Testis (tissue), 3 donors: ENCODE results near the gene PTPRA. TPM values are rescaled to one million over a fixed set of nuclear protein-coding genes. Genes with fewer than 3 reads are reported as not detected.
"Not testable (repeated sequence)": the region's sequence is repeated elsewhere in the genome, so short reads cannot be mapped to it uniquely, and the experiment has no call there.

Source experiments
- DNase-seq: peaks from one replicate; pipeline ENCODE4 v3.0.0-alpha.2; 2019
- H3K27ac ChIP-seq, 2 donors: fragments of 200-600 bp; sonication (generic); one replicate each; pipeline ENCODE4 v1.5.1; 2019
- H3K27me3 ChIP-seq: fragments of 200-600 bp; sonication (generic); one replicate; pipeline ENCODE4 v1.5.1; 2019
- H3K36me3 ChIP-seq: fragments of 200-600 bp; sonication (generic); one replicate; pipeline ENCODE4 v1.5.1; 2017; ENCODE audit warnings: low read depth; ENCODE audit errors: missing control alignments
- H3K4me1 ChIP-seq: fragments of 200-600 bp; sonication (generic); one replicate; pipeline ENCODE4 v1.5.1; 2019
- H3K4me3 ChIP-seq, 2 donors: fragments of 200-600 bp; sonication (generic); one replicate each; pipeline ENCODE4 v1.5.1; 2017 to 2019
- H3K9me3 ChIP-seq: fragments of 200-600 bp; sonication (generic); one replicate; pipeline ENCODE4 v1.5.1; 2017
- CTCF ChIP-seq, 3 experiments: fragments of 450-650 bp in 2 of 3; fragments of 200-600 bp in 1 of 3; sonication (generic) in 1 of 3; IDR thresholded peaks; one replicate each; pipeline ENCODE4 v1.5.1; 2016 to 2019; ENCODE audit warnings: antibody characterized with exemption in 3 of 3, mild to moderate bottlenecking in 2 of 3, moderate library complexity in 1 of 3
- POLR2A ChIP-seq: fragments of 450-650 bp; IDR thresholded peaks from one replicate; pipeline ENCODE4 v1.6.1; 2017; ENCODE audit warnings: antibody characterized with exemption, mild to moderate bottlenecking, moderate library complexity
- WGBS, 2 donors: methylation state at CpG; one replicate each; pipeline ENCODE4 v1.1.5; 2018; 5-methylcytosine and 5-hydroxymethylcytosine counted together
- intact Hi-C: fragments of 100-400 bp; cut with DNase I; formaldehyde crosslinking; loops from one replicate; pipeline ENCODE4 v1.15.1; 2023; ENCODE audit warnings: low total_unique reads
- polyA plus RNA-seq: library from polyadenylated mRNA; stranded (reverse); fragments of 350-450 nt; fragmentation: Illumina TruSeq; extraction: RNeasy Lipid Tissue Mini Kit (QIAGEN cat#74804); gene quantifications from one replicate; pipeline ENCODE4 v1.2.3, GENCODE V29; 2014; ENCODE audit warnings: low read depth, low replicate concordance; ENCODE audit not compliant: insufficient read depth
- total RNA-seq, 2 donors: library from RNA; depleted of rRNA; stranded (reverse); fragments of >200 nt; gene quantifications; one replicate each; pipeline ENCODE4 v1.2.3, GENCODE V29; 2016

Gene PTPRA
- total and polyA plus RNA-seq, 3 donors from 2014 or later, result 52.0 to 83.8 (median 68.9) TPM

DNA sequence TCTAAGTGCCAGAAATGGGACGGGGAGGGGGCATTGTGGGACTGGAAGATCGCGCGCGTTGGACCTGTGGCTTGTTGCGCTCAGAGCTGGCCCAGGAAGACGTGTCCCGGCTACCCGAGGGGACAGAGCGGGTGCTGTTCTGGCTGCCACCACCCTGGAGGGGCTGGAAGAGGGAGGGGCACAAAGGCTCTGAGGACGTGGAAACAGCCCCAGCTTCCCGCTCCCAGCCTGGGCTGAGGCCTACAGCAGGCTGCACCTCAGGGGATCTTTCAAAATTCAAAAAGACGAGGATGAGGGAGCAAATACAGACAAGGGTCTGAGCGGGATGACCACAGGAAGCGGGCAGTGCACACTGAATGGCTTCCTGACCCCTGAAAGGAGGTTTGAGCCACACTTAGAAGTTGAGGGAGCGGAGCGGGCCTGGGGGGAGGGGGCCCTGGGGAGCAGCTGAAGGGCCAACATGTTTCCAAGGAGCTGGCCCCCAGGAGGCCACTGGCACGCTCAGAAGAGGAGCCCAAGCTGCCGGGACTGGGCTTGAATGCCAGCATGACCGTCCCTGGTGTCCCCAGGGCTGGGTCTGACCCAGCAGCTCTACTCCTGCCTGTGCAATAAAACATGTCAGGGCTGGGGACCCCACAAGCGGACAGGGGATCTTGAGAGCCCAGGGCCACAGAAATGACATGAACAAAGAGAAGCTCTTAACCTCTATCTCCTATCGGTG is 199.4 kb downstream of the PTPRA start:
- no peaks in the 10 kb centered on the region for H3K36me3 ChIP-seq
- H3K27me3 ChIP-seq, result no peaks in the 10 kb centered on the region
- 66 to 67% methylated on average over 22 of the region's 22 CpGs for WGBS, 2 donors
- peak overlapping the region; percentile 41 to 54 for H3K4me3 ChIP-seq
- intact Hi-C loops, result no loop called here
- H3K27ac ChIP-seq, result no peak overlapping the region
- H3K4me1 ChIP-seq, result no peaks in the 10 kb centered on the region
- no peaks in the 10 kb centered on the region for H3K9me3 ChIP-seq
- no peak for TF ChIP-seq CTCF (IDR thresholded peaks at IDR 0.05)
- no peak for TF ChIP-seq POLR2A
- DNase-seq, result no peak

GRCh38 chr20:3073251-3073643 is 200.0 kb downstream of the PTPRA start:
- H3K4me1 ChIP-seq, intact Hi-C loops, H3K9me3 ChIP-seq, H3K27ac ChIP-seq, H3K27me3 ChIP-seq, H3K36me3 ChIP-seq, H3K4me3 ChIP-seq, DNase-seq: not testable (repeated sequence)
- WGBS, 2 donors, result 85 to 88% methylated on average over 8 of the region's 8 CpGs

DNA sequence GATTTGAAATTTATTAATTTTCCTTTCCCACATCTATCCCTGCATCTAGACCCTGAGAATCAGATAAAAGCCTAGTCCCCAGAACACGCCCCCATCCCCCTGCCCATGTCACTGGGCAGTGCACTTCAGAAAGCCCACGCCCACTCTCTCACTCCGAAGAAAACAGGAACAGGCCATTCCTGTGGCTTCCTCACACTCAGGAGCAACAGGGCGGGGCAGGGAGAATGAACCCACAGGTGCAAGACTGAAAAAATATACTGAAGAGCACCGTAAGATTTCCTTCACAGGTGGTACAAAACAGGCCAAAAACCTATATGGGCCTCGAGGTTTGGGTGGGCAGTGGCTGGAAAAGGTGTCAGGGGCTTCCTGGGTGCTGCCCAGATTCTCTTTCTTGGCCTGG is 201.5 kb downstream of the PTPRA start:
- intact Hi-C loops, result no loop called here
- Histone ChIP-seq H3K27ac (no peak overlapping the region), H3K4me1 (no peaks in the 10 kb centered on the region), H3K36me3 (no peaks in the 10 kb centered on the region), H3K4me3 (no peak overlapping the region), H3K27me3 (no peaks in the 10 kb centered on the region), H3K9me3 (no peaks in the 10 kb centered on the region)
- no peak for DNase-seq
- TF ChIP-seq CTCF (IDR thresholded peaks at IDR 0.05), result no peak
- no peak for TF ChIP-seq POLR2A
- 73 to 86% methylated on average over 6 of the region's 6 CpGs for WGBS, 2 donors

DNA sequence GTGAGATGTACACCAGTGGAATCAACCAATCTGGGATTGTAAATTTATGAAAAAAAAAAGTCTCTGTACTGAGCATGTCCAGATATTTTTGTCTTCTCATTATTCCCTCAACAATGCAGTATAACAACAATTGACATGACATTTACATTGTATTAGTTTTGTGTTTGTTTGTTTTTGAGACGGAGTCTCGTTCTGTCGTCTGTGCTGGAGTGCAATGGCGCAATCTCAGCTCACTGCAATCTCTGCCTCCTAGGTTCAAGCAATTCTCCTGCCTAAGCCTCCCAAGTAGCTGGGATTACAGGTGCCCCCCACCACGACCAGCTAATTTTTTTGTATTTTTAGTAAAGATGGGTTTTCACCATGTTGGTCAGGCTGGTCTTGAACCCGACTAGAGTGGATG is 202.0 kb downstream of the PTPRA start:
- 75 to 87% methylated on average over 6 of the region's 6 CpGs for WGBS, 2 donors
- H3K27me3 ChIP-seq, H3K4me3 ChIP-seq, H3K36me3 ChIP-seq, DNase-seq, H3K27ac ChIP-seq, H3K9me3 ChIP-seq, H3K4me1 ChIP-seq, intact Hi-C loops: not testable (repeated sequence)

DNA sequence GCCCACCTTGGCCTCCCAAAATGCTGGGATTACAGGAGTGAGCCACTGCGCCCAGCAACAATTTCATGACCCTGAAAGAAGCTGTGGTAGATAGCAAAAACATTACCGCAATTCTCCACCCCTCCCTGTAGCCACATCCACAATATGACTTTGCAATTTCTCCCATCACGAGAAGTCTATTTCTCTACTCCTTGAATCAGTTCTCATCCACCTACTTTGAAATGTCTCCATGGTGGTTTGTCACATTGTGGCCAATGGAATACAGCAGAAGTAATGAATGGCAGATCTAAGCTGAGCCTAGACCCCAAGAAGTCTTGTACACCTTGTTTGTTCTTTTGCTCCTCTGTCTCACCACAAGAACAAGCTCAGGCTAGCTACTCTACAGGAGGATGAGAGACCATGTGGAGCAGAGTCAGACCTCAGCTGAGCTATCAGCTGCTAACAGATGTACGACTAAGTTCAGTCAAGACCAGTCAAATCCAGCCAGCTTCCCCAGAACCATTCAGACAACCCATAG is 204.4 kb downstream of the PTPRA start:
- Histone ChIP-seq H3K27ac (no peak overlapping the region), H3K4me3 (no peak overlapping the region), H3K36me3 (no peaks in the 10 kb centered on the region), H3K9me3 (no peaks in the 10 kb centered on the region), H3K4me1 (peaks cover 8% of the 10 kb centered on the region), H3K27me3 (no peaks in the 10 kb centered on the region)
- intact Hi-C loops, result no loop called here
- WGBS, 2 donors, result 75 to 99% methylated on average over 4 of the region's 4 CpGs
- no peak for DNase-seq
- TF ChIP-seq CTCF (IDR thresholded peaks at IDR 0.05) (no peak), POLR2A (no peak)

DNA sequence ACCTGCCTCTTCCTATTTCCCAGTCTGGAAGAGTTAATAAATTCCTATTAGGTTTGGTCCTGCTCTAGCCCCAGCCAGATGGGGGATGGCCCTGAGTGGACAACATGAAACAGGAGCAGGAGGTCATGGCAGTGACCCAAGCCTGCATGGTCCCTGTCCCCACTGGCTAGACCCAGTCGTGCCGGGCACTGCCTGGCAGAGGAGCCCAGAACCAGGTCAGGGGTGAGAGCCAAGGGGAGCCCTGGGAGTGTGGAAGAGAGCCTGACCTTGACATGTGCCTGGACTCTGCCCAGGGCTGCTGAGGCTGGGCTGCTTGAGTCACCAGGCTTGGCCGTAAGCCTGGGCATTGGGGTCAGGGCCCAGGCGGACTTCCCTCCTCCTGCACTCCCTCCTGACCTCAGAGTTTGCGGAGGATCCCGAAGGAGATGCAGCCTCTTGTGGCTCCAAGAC is 207.7 kb downstream of the PTPRA start:
- H3K4me3 ChIP-seq, result no peak overlapping the region
- no peaks in the 10 kb centered on the region for H3K9me3 ChIP-seq
- DNase-seq, result peak; percentile 90
- no peaks in the 10 kb centered on the region for H3K36me3 ChIP-seq
- no peak overlapping the region for H3K27ac ChIP-seq
- intact Hi-C loops, result no loop called here
- H3K4me1 ChIP-seq, result peaks cover 8% of the 10 kb centered on the region
- no peaks in the 10 kb centered on the region for H3K27me3 ChIP-seq
- TF ChIP-seq POLR2A (no peak), CTCF (IDR thresholded peaks at IDR 0.05) (no peak)
- WGBS, 2 donors, result 25% methylated on average over 6 of the region's 6 CpGs
